Esophagus muscularis mucosa (tissue), 4 donors: Measurements from ENCODE around the gene PML. TPM values are rescaled to one million over a fixed set of nuclear protein-coding genes. Genes with fewer than 3 reads are reported as not detected.

Experiments used
- DNase-seq: peaks from one replicate; pipeline ENCODE4 v3.0.0-alpha.2; 2017; ENCODE audit errors: extremely low spot score
- H3K27ac ChIP-seq, 4 donors: fragments of 200-600 bp; sonication (generic); replicated peaks in 1 of 4; 1 replicate in 3 of 4; 2 replicates in 1 of 4; pipeline ENCODE4 v1.5.1; 2016 to 2019; ENCODE audit warnings: mild to moderate bottlenecking in 1 of 4
- H3K27me3 ChIP-seq, 4 donors: fragments of 200-600 bp; sonication (generic); one replicate each; pipeline versions ENCODE4 v1.5.1 to v1.6.0; 2016 to 2019
- H3K36me3 ChIP-seq, 4 donors: fragments of 200-600 bp; sonication (generic); one replicate each; pipeline ENCODE4 v1.5.1; 2016 to 2019
- H3K4me1 ChIP-seq, 4 donors: fragments of 200-600 bp; sonication (generic); one replicate each; pipeline ENCODE4 v1.5.1; 2016 to 2019
- H3K4me3 ChIP-seq, 4 donors: fragments of 200-600 bp; sonication (generic); 1 replicate in 2 of 4; 2 replicates in 2 of 4; pipeline ENCODE4 v1.5.1; 2016 to 2019; ENCODE audit warnings: mild to moderate bottlenecking in 4 of 4, moderate library complexity in 1 of 4
- H3K9me3 ChIP-seq, 4 donors: fragments of 200-600 bp; sonication (generic); 1 replicate in 3 of 4; 2 replicates in 1 of 4; pipeline ENCODE4 v1.5.1; 2016 to 2019
- CTCF ChIP-seq, 3 experiments: fragments of 200-600 bp in 2 of 3; fragments of 450-650 bp in 1 of 3; sonication (generic) in 2 of 3; IDR thresholded peaks; one replicate each; pipeline ENCODE4 v1.5.1; 2017 to 2019; ENCODE audit warnings: antibody characterized with exemption in 3 of 3, mild to moderate bottlenecking in 2 of 3, moderate library complexity in 1 of 3
- EP300 ChIP-seq: sonication (generic); formaldehyde crosslinking; IDR thresholded peaks from one replicate; pipeline ENCODE4 v1.6.1; 2017; ENCODE audit warnings: antibody characterized with exemption
- POLR2A ChIP-seq: fragments of 450-650 bp; IDR thresholded peaks from one replicate; pipeline ENCODE4 v1.6.1; 2017; ENCODE audit warnings: antibody characterized with exemption, moderate library complexity, mild to moderate bottlenecking, low read depth
- POLR2AphosphoS5 ChIP-seq, 2 donors: sonication (generic); formaldehyde crosslinking; IDR thresholded peaks; one replicate each; pipeline ENCODE4 v1.6.1; 2017; ENCODE audit warnings: antibody characterized with exemption in 2 of 2
- WGBS: methylation state at CpG from one replicate; pipeline ENCODE4 v1.1.5; 2018; 5-methylcytosine and 5-hydroxymethylcytosine counted together
- intact Hi-C: fragments of 100-400 bp; cut with DNase I; formaldehyde crosslinking; loops from one replicate; pipeline ENCODE4 v1.15.1; 2023
- total RNA-seq, 4 donors: library from RNA; depleted of rRNA; stranded (reverse); fragments of >200 nt; gene quantifications; one replicate each; pipeline versions ENCODE4 v1.1.0 to v1.2.1, GENCODE V29; 2016

The PML gene
- total RNA-seq, 4 donors from 2014 or later, result 48.0 to 61.6 (median 57.2) TPM

- peaks cover 10 to 45% (median 36%) of the 10 kb centered on the region in 4 donors for H3K4me1 ChIP-seq
- WGBS, result 45% methylated on average over 2 of the region's 5 CpGs
- no peak for DNase-seq
- TF ChIP-seq POLR2AphosphoS5 (IDR thresholded peaks at IDR 0.05) (no peak), EP300 (no peak), CTCF (IDR thresholded peaks at IDR 0.05) (no peak), POLR2A (no peak)
- peaks cover 29 to 81% (median 67%) of the 10 kb centered on the region in 4 donors for H3K36me3 ChIP-seq
- no peaks in the 10 kb centered on the region for H3K9me3 ChIP-seq
- H3K27me3 ChIP-seq, result no peaks in the 10 kb centered on the region
- H3K4me3 ChIP-seq, result no peak overlapping the region
- intact Hi-C loops, result no loop called here
- peak overlapping the region in 1 of 4 donors; percentile 37 for H3K27ac ChIP-seq
Measured at GRCh38 chr15:74025436-74025835, 30.9 kb downstream of the PML start.

GRCh38 chr15:74027688-74028087, 33.2 kb downstream of the PML start:
- no peak overlapping the region for H3K4me3 ChIP-seq
- no peaks in the 10 kb centered on the region for H3K27me3 ChIP-seq
- peaks cover 28 to 87% (median 71%) of the 10 kb centered on the region in 4 donors for H3K36me3 ChIP-seq
- H3K9me3 ChIP-seq, result no peaks in the 10 kb centered on the region
- peak overlapping the region in 2 of 4 donors; percentile 15 to 52 for H3K27ac ChIP-seq
- DNase-seq, result no peak
- 41% methylated on average over 3 of the region's 3 CpGs for WGBS
- H3K4me1 ChIP-seq, result peaks cover 10 to 49% (median 33%) of the 10 kb centered on the region in 4 donors
- TF ChIP-seq CTCF (IDR thresholded peaks at IDR 0.05) (no peak), POLR2AphosphoS5 (IDR thresholded peaks at IDR 0.05) (peak in 1 of 2 donors; percentile 24)
- intact Hi-C loops, result no loop called here

GRCh38 chr15:74028646-74029045, 34.1 kb downstream of the PML start:
- intact Hi-C loops, result no loop called here
- Histone ChIP-seq H3K9me3 (no peaks in the 10 kb centered on the region), H3K4me1 (peaks cover 10 to 51% (median 32%) of the 10 kb centered on the region in 4 donors), H3K36me3 (peaks cover 27 to 87% (median 71%) of the 10 kb centered on the region in 4 donors), H3K27me3 (no peaks in the 10 kb centered on the region), H3K27ac (peak overlapping the region in 1 of 4 donors; percentile 52), H3K4me3 (no peak overlapping the region)
- no peak for DNase-seq
- TF ChIP-seq POLR2A (no peak), CTCF (IDR thresholded peaks at IDR 0.05) (no peak), POLR2AphosphoS5 (IDR thresholded peaks at IDR 0.05) (no peak), EP300 (no peak)
- WGBS, result 65% methylated on average over 3 of the region's 3 CpGs

GRCh38 chr15:74032046-74032445, 37.5 kb downstream of the PML start:
- Histone ChIP-seq H3K9me3 (no peaks in the 10 kb centered on the region), H3K27me3 (no peaks in the 10 kb centered on the region), H3K4me1 (peaks cover 6 to 37% (median 25%) of the 10 kb centered on the region in 4 donors), H3K4me3 (no peak overlapping the region), H3K27ac (no peak overlapping the region), H3K36me3 (peaks cover 33 to 87% (median 73%) of the 10 kb centered on the region in 4 donors)
- intact Hi-C loops, result no loop called here
- TF ChIP-seq CTCF (IDR thresholded peaks at IDR 0.05) (no peak), POLR2AphosphoS5 (IDR thresholded peaks at IDR 0.05) (no peak)
- 98% methylated on average over 6 of the region's 6 CpGs for WGBS
- no peak for DNase-seq
